Lower lobe of right lung (tissue), 2 donors: ENCODE data around the gene IL1F10. TPM values are rescaled to one million over a fixed set of nuclear protein-coding genes. Genes with fewer than 3 reads are reported as not detected.

Experiments
- ATAC-seq, 2 donors: fragments of 200-7000 bp; cut with Tn5 transposase; one replicate each; pipeline ENCODE4 v1.9.1; 2020 to 2022; ENCODE audit warnings: mild to moderate bottlenecking in 2 of 2, moderate library complexity in 2 of 2
- DNase-seq: peaks from one replicate; pipeline ENCODE4 v3.0.0-alpha.2; 2020
- H3K27ac ChIP-seq: fragments of 200-600 bp; one replicate; pipeline ENCODE4 v1.8.0; 2022
- H3K27me3 ChIP-seq: fragments of 200-600 bp; one replicate; pipeline ENCODE4 v1.8.0; 2022; ENCODE audit warnings: low read depth
- H3K36me3 ChIP-seq: fragments of 200-600 bp; one replicate; pipeline ENCODE4 v1.8.0; 2022; ENCODE audit warnings: mild to moderate bottlenecking
- H3K4me1 ChIP-seq: fragments of 200-600 bp; one replicate; pipeline ENCODE4 v1.8.0; 2022
- H3K4me3 ChIP-seq: fragments of 200-600 bp; one replicate; pipeline ENCODE4 v1.8.0; 2022; ENCODE audit warnings: mild to moderate bottlenecking
- H3K9me3 ChIP-seq: fragments of 200-600 bp; one replicate; pipeline ENCODE4 v1.8.0; 2022
- intact Hi-C: fragments of 100-400 bp; cut with DNase I; formaldehyde crosslinking; loops from one replicate; pipeline ENCODE4 v1.11.0; 2022
- total RNA-seq: library from RNA; stranded (reverse); fragmentation: NEBNext Ultra II Directional; extraction: Animal tissue kit (Norgen Biotek cat#: 25700); gene quantifications from one replicate; pipeline ENCODE4 v1.2.1, GENCODE V29; 2021
- TF ChIP-seq, protein P1 (sequence below): fragments of 200-600 bp; IDR thresholded peaks from one replicate; pipeline ENCODE4 v1.8.0; 2022; ENCODE audit warnings: antibody characterized with exemption, mild to moderate bottlenecking
- donor health status: DM: no; HTN: yes; CAD: no; lungs with severe emphysema.

The IL1F10 gene
- total RNA-seq, 1 donor from 2014 or later, result not detected

DNA sequence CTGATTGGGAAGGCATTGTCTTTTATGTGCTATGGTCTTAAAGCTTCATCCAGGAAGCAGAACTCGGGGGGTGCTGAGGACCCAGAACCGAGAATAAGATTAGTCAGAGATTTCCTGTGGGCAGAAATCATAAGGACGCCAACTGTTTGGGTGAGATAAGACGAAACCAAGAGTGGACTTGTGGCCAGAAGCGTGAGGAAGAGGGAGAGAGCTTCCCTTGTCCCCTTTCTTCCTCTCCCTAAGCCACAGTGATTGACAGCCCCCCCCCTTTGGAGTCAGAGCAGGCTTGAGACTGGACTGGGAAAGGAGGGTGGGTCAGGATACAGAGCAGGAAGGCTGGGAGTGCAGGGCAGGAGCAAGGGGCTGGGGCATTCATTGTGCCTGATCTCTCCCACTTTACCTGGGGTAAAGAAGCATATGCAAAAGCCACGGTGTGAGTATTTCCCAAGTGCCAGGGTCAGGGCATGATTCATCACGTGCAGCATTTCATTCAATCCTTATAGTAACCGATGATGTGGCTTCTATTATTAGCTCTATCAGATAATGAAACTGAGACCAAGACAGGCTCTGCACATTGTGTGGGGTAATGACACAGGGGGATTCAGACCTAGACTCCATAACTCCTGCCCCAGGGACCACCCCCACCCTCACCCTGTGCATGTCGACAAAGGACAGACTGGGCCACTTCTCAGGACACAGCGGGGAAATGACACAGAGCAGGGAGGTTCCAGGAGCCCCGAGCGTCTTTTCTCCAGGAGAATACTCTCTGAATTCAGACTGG lies 56.6 kb downstream of the IL1F10 start:
- DNase-seq (no peak), ATAC-seq (peak; percentile 38 to 48)
- TF ChIP-seq, protein P1, sequence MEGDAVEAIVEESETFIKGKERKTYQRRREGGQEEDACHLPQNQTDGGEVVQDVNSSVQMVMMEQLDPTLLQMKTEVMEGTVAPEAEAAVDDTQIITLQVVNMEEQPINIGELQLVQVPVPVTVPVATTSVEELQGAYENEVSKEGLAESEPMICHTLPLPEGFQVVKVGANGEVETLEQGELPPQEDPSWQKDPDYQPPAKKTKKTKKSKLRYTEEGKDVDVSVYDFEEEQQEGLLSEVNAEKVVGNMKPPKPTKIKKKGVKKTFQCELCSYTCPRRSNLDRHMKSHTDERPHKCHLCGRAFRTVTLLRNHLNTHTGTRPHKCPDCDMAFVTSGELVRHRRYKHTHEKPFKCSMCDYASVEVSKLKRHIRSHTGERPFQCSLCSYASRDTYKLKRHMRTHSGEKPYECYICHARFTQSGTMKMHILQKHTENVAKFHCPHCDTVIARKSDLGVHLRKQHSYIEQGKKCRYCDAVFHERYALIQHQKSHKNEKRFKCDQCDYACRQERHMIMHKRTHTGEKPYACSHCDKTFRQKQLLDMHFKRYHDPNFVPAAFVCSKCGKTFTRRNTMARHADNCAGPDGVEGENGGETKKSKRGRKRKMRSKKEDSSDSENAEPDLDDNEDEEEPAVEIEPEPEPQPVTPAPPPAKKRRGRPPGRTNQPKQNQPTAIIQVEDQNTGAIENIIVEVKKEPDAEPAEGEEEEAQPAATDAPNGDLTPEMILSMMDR, result no peak
- Histone ChIP-seq H3K4me3 (no peak overlapping the region), H3K9me3 (no peaks in the 10 kb centered on the region), H3K27me3 (no peaks in the 10 kb centered on the region), H3K36me3 (no peaks in the 10 kb centered on the region), H3K4me1 (peaks cover 9% of the 10 kb centered on the region), H3K27ac (no peak overlapping the region)
- intact Hi-C loops, result no loop called here

Other genes with a start within 250 kb of the IL1F10 start
- gene IL1B, start 231.2 kb upstream of the IL1F10 start, total RNA-seq, result 17.5 TPM
- not detected for gene IL37, start 156.8 kb upstream of the IL1F10 start, total RNA-seq
- not detected for gene IL36G, start 90.0 kb upstream of the IL1F10 start, total RNA-seq
- not detected for gene IL36A, start 62.5 kb upstream of the IL1F10 start, total RNA-seq
- not detected for gene IL36B, start 15.1 kb upstream of the IL1F10 start, total RNA-seq
- not detected for gene IL36RN, start 8.8 kb upstream of the IL1F10 start, total RNA-seq
- 20.1 TPM for gene IL1RN, start 59.6 kb downstream of the IL1F10 start, total RNA-seq
- gene PSD4, start 106.0 kb downstream of the IL1F10 start, total RNA-seq, result 43.2 TPM
- 1.2 TPM for gene PAX8, start 211.0 kb downstream of the IL1F10 start, total RNA-seq